C4-2B (cell line): Measurements from ENCODE around the gene SPAAR.

Source experiments
- H3K27ac ChIP-seq: fragments of 450-650 bp; 2 replicates; pipeline ENCODE4 v1.5.1; 2017
- CTCF ChIP-seq: fragments of 450-650 bp; conservative IDR thresholded peaks from 2 replicates; pipeline ENCODE4 v1.5.1; 2017; ENCODE audit warnings: mild to moderate bottlenecking
- ZFX ChIP-seq: fragments of 450-650 bp; IDR thresholded peaks from 2 replicates; pipeline ENCODE4 v1.6.1; 2017

The SPAAR gene

GRCh38 chr9:35905051-35905781 is 4.1 kb upstream of the SPAAR start:
- TF ChIP-seq ZFX (no peak), CTCF (no peak)
- H3K27ac ChIP-seq, result peak overlapping the region; percentile 29

GRCh38 chr9:35905912-35906679 is 3.2 kb upstream of the SPAAR start, which contains the start of gene HRCT1:
HRCT1 (plus strand) TSS chr9:35906202; CDS start chr9:35906288, 86 bp downstream.
- TF ChIP-seq CTCF (no peak), ZFX (no peak)
- H3K27ac ChIP-seq, result peak within 1 kb of the TSS; percentile 29

GRCh38 chr9:35906923-35907699 is 2.2 kb upstream of the SPAAR start:
- 0 out of 2 replicates have a peak overlapping the region, but pooled peaks have one; percentile 10 for H3K27ac ChIP-seq
- TF ChIP-seq ZFX, result no peak
- TF ChIP-seq CTCF, result no peak

- H3K27ac ChIP-seq, result peak overlapping the region; percentile 10
These were observed 1.4 kb upstream of the SPAAR start for GRCh38 chr9:35907711-35908503.

GRCh38 chr9:35908504-35909125 is 675 bp upstream of the SPAAR start:
- TF ChIP-seq CTCF (no peak), ZFX (no peak)
- H3K27ac ChIP-seq, result peak overlapping the region; percentile 10

More at GRCh38 chr9:35907711-35908503, 1.4 kb upstream of the SPAAR start:
- no peak for TF ChIP-seq ZFX
- no peak for TF ChIP-seq CTCF

- TF ChIP-seq ZFX (no peak), CTCF (no peak)
- H3K27ac ChIP-seq, result peak overlapping the region; percentile 5; the same call in 1 of the 2 replicates
These were observed 660 bp downstream of the SPAAR start for GRCh38 chr9:35909687-35910612.
